ENCODE data around the gene PBX4.

GRCh38 chr19:19539698-19540063, 78.8 kb downstream of the PBX4 start:
- TF ChIP-seq CTCF (IDR thresholded peaks at IDR 0.05): no peak
- TF ChIP-seq ZFX (IDR thresholded peaks at IDR 0.05; ENCODE audit: borderline replicate concordance): no peak
